Mesothelial cell of epicardium (in vitro differentiated cells): Measurements from ENCODE around the gene TIMM8B. TPM values are rescaled to one million over a fixed set of nuclear protein-coding genes. Genes with fewer than 3 reads are reported as not detected.

ENCODE experiments used
- DNase-seq, 2 experiments: peaks; one replicate each; pipeline ENCODE4 v3.0.0; 2021; ENCODE audit warnings: low spot score in 2 of 2; ENCODE audit not compliant: unreplicated experiment in 2 of 2
- H3K27ac Mint-ChIP-seq: 2 replicates; pipeline ENCODE4 v1.8.0; 2021; ENCODE audit warnings: mixed read lengths
- H3K27me3 Mint-ChIP-seq: 2 replicates; pipeline ENCODE4 v1.8.0; 2021; ENCODE audit warnings: low read depth, mixed read lengths
- H3K36me3 Mint-ChIP-seq: 2 replicates; pipeline ENCODE4 v1.8.0; 2021; ENCODE audit warnings: mixed read lengths
- H3K4me1 Mint-ChIP-seq: 2 replicates; pipeline ENCODE4 v1.8.0; 2021; ENCODE audit warnings: mixed read lengths
- H3K4me3 Mint-ChIP-seq: 2 replicates; pipeline ENCODE4 v1.8.0; 2021; ENCODE audit warnings: mild to moderate bottlenecking, moderate library complexity, mixed read lengths
- H3K9me3 Mint-ChIP-seq: 2 replicates; pipeline ENCODE4 v1.8.0; 2021; ENCODE audit warnings: mixed read lengths
- total RNA-seq: library from RNA; stranded (reverse); gene quantifications from 3 replicates; pipeline ENCODE4 v1.2.1, GENCODE V29; 2021
- TF ChIP-seq, protein P1 (sequence below): fragments of 200-600 bp; sonication (generic); IDR thresholded peaks from one replicate; pipeline ENCODE4 v1.5.0; 2021; ENCODE audit warnings: antibody characterized with exemption; ENCODE audit not compliant: unreplicated experiment

The TIMM8B gene
- total RNA-seq, 1 donor from 2014 or later: 51.5 TPM

DNA sequence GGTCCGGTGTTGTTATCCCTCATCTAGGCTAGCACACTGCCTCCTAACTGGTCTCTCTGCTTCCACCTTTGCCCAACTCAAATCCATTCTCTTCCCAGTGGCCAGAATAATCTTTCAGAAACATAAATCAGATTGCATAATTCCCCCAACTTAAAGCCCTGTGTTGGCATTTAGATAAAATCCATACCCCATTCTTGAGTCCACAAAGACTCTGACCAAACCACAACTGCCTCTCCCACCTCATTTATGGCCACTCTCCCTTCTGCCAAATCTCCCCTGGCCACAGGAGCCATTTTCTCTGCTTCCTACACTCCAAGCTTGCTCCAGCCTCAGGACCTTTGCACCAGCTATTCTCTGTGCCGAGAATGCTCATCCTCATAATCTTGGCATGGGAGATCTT lies 40.5 kb upstream of the TIMM8B start:
- Mint-ChIP-seq H3K4me1 (peaks cover 20% of the 10 kb centered on the region), H3K36me3 (no peaks in the 10 kb centered on the region), H3K27me3 (peaks cover 5% of the 10 kb centered on the region), H3K9me3 (no peaks in the 10 kb centered on the region), H3K27ac (no peak overlapping the region), H3K4me3 (no peak overlapping the region)
- DNase-seq: no peak
- TF ChIP-seq, protein P1, sequence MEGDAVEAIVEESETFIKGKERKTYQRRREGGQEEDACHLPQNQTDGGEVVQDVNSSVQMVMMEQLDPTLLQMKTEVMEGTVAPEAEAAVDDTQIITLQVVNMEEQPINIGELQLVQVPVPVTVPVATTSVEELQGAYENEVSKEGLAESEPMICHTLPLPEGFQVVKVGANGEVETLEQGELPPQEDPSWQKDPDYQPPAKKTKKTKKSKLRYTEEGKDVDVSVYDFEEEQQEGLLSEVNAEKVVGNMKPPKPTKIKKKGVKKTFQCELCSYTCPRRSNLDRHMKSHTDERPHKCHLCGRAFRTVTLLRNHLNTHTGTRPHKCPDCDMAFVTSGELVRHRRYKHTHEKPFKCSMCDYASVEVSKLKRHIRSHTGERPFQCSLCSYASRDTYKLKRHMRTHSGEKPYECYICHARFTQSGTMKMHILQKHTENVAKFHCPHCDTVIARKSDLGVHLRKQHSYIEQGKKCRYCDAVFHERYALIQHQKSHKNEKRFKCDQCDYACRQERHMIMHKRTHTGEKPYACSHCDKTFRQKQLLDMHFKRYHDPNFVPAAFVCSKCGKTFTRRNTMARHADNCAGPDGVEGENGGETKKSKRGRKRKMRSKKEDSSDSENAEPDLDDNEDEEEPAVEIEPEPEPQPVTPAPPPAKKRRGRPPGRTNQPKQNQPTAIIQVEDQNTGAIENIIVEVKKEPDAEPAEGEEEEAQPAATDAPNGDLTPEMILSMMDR: no peak

- Mint-ChIP-seq H3K27ac (no peak overlapping the region), H3K27me3 (no peaks in the 10 kb centered on the region), H3K9me3 (no peaks in the 10 kb centered on the region), H3K4me3 (no peak overlapping the region), H3K36me3 (no peaks in the 10 kb centered on the region), H3K4me1 (peaks cover 16% of the 10 kb centered on the region)
- TF ChIP-seq, protein P1: no peak
- DNase-seq: no peak
These were observed 36.6 kb upstream of the TIMM8B start for GRCh38 chr11:112123129-112123528.

GRCh38 chr11:112121981-112122615 lies 35.5 kb upstream of the TIMM8B start:
- Mint-ChIP-seq H3K27ac (no peak overlapping the region), H3K27me3 (no peaks in the 10 kb centered on the region), H3K4me3 (no peak overlapping the region), H3K4me1 (peaks cover 16% of the 10 kb centered on the region), H3K36me3 (peaks cover under 1% of the 10 kb centered on the region), H3K9me3 (peaks cover under 1% of the 10 kb centered on the region)
- TF ChIP-seq, protein P1: no peak
- no peak for DNase-seq

DNA sequence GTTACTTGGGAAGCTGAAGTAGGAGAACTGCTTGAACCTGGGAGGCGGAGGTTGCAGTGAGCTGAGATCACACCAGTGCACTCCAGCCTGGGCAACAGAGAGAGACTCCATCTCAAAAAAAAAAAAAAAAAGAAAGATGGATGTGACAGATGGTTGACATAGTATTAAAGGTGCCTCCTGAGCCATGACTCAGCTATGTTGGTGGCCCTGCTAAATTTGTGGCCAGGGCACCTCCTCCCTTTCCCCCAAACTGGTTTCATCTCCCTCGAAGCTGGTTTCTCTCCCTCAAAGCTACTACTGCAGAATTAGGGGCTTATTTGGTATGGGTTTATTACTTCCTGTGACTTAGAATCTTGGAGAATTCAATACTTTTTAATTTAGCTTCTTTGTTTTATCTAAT lies 31.6 kb upstream of the TIMM8B start:
- TF ChIP-seq, protein P1: no peak
- H3K27me3 Mint-ChIP-seq: no peaks in the 10 kb centered on the region
- no peak for DNase-seq
- H3K27ac Mint-ChIP-seq: no peak overlapping the region
- H3K4me1 Mint-ChIP-seq: peaks cover 10% of the 10 kb centered on the region
- peaks cover 5% of the 10 kb centered on the region for H3K36me3 Mint-ChIP-seq
- peaks cover 4% of the 10 kb centered on the region for H3K9me3 Mint-ChIP-seq
- H3K4me3 Mint-ChIP-seq: no peak overlapping the region

GRCh38 chr11:112115386-112115785 lies 28.8 kb upstream of the TIMM8B start:
- peaks cover 5% of the 10 kb centered on the region for H3K4me1 Mint-ChIP-seq
- no peaks in the 10 kb centered on the region for H3K27me3 Mint-ChIP-seq
- H3K4me3 Mint-ChIP-seq: no peak overlapping the region
- peaks cover 5% of the 10 kb centered on the region for H3K36me3 Mint-ChIP-seq
- DNase-seq: no peak
- no peak overlapping the region for H3K27ac Mint-ChIP-seq
- TF ChIP-seq, protein P1: no peak
- H3K9me3 Mint-ChIP-seq: peaks cover 13% of the 10 kb centered on the region
